Measurements from ENCODE around the gene TRPM4. TPM values are rescaled to one million over a fixed set of nuclear protein-coding genes. Genes with fewer than 3 reads are reported as not detected.

The TRPM4 gene
- total and polyA plus RNA-seq, 4 experiments from 2014 or later, result 0.41 TPM; not detected in 3

- Histone ChIP-seq H3K4me1 (ENCODE audit: insufficient read depth, low read length) (peaks cover 8% of the 10 kb centered on the region), H3K27me3 (ENCODE audit: insufficient read depth, low read length) (no peaks in the 10 kb centered on the region), H3K27ac (ENCODE audit: low read depth, low read length) (no peak overlapping the region), H3K36me3 (ENCODE audit: insufficient read depth, low read length) (no peaks in the 10 kb centered on the region), H3K4me3 (ENCODE audit: low read length in 2 of 2) (no peak overlapping the region), H3K9me3 (ENCODE audit: control insufficient read depth in 1 of 2, low read length in 2 of 2) (no peaks in the 10 kb centered on the region)
- ChIA-PET POLR2A (ENCODE audit: partially characterized antibody) (no interaction called here), CTCF (ENCODE audit: partially characterized antibody) (interaction anchor here (0.9 to 3.1 kb wide), 16 partner anchors 12 to 456 kb away, joined by 3 to 21 read pairs (median 4); partner anchors contain the start of genes CD37, FLT3LG and KASH5)
- intact Hi-C loops (cut with micrococcal nuclease), result no loop called here
- Mint-ChIP-seq H3K4me1 (peaks cover 4 to 9% (median 5%) of the 10 kb centered on the region in 4 donors), H3K36me3 (no peaks in the 10 kb centered on the region), H3K27me3 (peaks cover 6% of the 10 kb centered on the region in 2 donors), H3K27ac (peak overlapping the region in 1 of 7 donors; percentile 73), H3K4me3 (no peak overlapping the region), H3K9me3 (no peaks in the 10 kb centered on the region)
- no peak for DNase-seq
Measured at GRCh38 chr19:49224879-49225278, 67.3 kb downstream of the TRPM4 start.

DNA sequence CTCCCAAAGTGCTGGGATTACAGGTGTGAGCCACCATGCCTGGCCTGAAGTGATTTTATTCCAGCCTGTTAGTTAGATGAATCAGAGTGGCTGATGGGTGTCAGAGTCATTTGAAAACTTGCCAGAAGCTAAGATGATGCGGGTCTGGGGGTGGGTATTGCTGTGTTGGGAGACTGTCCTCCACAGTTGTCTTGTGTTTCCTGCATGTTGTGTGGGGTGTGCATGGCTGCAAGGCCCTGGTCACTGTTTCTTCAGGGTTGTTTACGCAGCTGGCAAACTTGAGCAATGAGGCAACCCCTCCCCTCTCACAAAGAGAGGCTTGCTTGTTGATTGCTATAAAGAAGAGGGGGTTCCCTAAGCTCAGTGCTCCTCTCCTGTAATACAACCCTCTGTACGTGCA is 71.8 kb downstream of the TRPM4 start:
- H3K27ac ChIP-seq (ENCODE audit: low read depth, low read length), result no peak overlapping the region
- peaks cover 28% of the 10 kb centered on the region for H3K4me1 ChIP-seq (ENCODE audit: insufficient read depth, low read length)
- CTCF ChIA-PET (ENCODE audit: partially characterized antibody), result no interaction called here
- Mint-ChIP-seq H3K4me1 (peaks cover 12 to 38% (median 18%) of the 10 kb centered on the region in 4 donors), H3K27me3 (peaks cover 2 to 6% of the 10 kb centered on the region in 2 donors), H3K4me3 (peak overlapping the region in 1 of 8 donors; percentile 1), H3K36me3 (no peaks in the 10 kb centered on the region), H3K9me3 (peaks cover 0 to 2% (median 0%) of the 10 kb centered on the region in 8 donors), H3K27ac (peak overlapping the region in 1 of 7 donors; percentile 18)
- H3K9me3 ChIP-seq (ENCODE audit: control insufficient read depth in 1 of 2, low read length in 2 of 2), result no peaks in the 10 kb centered on the region
- H3K4me3 ChIP-seq (ENCODE audit: low read length in 2 of 2), result no peak overlapping the region
- POLR2A ChIA-PET (ENCODE audit: partially characterized antibody), result no interaction called here
- intact Hi-C loops (cut with micrococcal nuclease), result no loop called here
- H3K36me3 ChIP-seq (ENCODE audit: insufficient read depth, low read length), result no peaks in the 10 kb centered on the region
- no peak for DNase-seq
- no peaks in the 10 kb centered on the region for H3K27me3 ChIP-seq (ENCODE audit: insufficient read depth, low read length)

- Histone ChIP-seq H3K4me1 (ENCODE audit: insufficient read depth, low read length) (peaks cover 21% of the 10 kb centered on the region), H3K27me3 (ENCODE audit: insufficient read depth, low read length) (no peaks in the 10 kb centered on the region), H3K36me3 (ENCODE audit: insufficient read depth, low read length) (no peaks in the 10 kb centered on the region), H3K9me3 (ENCODE audit: control insufficient read depth in 1 of 2, low read length in 2 of 2) (no peaks in the 10 kb centered on the region), H3K27ac (ENCODE audit: low read depth, low read length) (no peak overlapping the region), H3K4me3 (ENCODE audit: low read length in 2 of 2) (no peak overlapping the region)
- Mint-ChIP-seq H3K27me3 (no peaks in the 10 kb centered on the region), H3K4me1 (peaks cover 8 to 32% (median 13%) of the 10 kb centered on the region in 4 donors), H3K9me3 (peaks cover 0 to 2% (median 0%) of the 10 kb centered on the region in 8 donors), H3K4me3 (peak overlapping the region in 7 of 8 donors; percentile 32 to 75 (median 66)), H3K36me3 (no peaks in the 10 kb centered on the region), H3K27ac (peak overlapping the region in 6 of 7 donors; percentile 10 to 89 (median 61))
- POLR2A ChIA-PET (ENCODE audit: partially characterized antibody), result no interaction called here
- intact Hi-C loops (cut with micrococcal nuclease), result no loop called here
- DNase-seq, result peak in 4 of 5 donors; percentile 18 to 30 (median 23)
- CTCF ChIA-PET (ENCODE audit: partially characterized antibody), result no interaction called here
Measured at GRCh38 chr19:49231389-49231788, 73.8 kb downstream of the TRPM4 start.

- no peak overlapping the region for H3K4me3 ChIP-seq (ENCODE audit: low read length in 2 of 2)
- peak in 1 of 5 donors; percentile 6 for DNase-seq
- Mint-ChIP-seq H3K36me3 (no peaks in the 10 kb centered on the region), H3K9me3 (peaks cover 0 to 2% (median 0%) of the 10 kb centered on the region in 8 donors), H3K4me3 (peak overlapping the region in 7 of 8 donors; percentile 32 to 75 (median 66)), H3K4me1 (peaks cover 8 to 30% (median 13%) of the 10 kb centered on the region in 4 donors), H3K27me3 (no peaks in the 10 kb centered on the region), H3K27ac (peak overlapping the region; percentile 10 to 89 (median 71))
- no peak overlapping the region for H3K27ac ChIP-seq (ENCODE audit: low read depth, low read length)
- intact Hi-C loops (cut with micrococcal nuclease), result no loop called here
- POLR2A ChIA-PET (ENCODE audit: partially characterized antibody), result no interaction called here
- H3K36me3 ChIP-seq (ENCODE audit: insufficient read depth, low read length), result no peaks in the 10 kb centered on the region
- H3K27me3 ChIP-seq (ENCODE audit: insufficient read depth, low read length), result no peaks in the 10 kb centered on the region
- CTCF ChIA-PET (ENCODE audit: partially characterized antibody), result interaction anchor here (0.9 to 1.6 kb wide), 2 partner anchors 10 to 96 kb away, joined by 3 to 4 read pairs; no protein-coding TSS in a partner anchor
- H3K9me3 ChIP-seq (ENCODE audit: control insufficient read depth in 1 of 2, low read length in 2 of 2), result no peaks in the 10 kb centered on the region
- peaks cover 19% of the 10 kb centered on the region for H3K4me1 ChIP-seq (ENCODE audit: insufficient read depth, low read length)
Measured at GRCh38 chr19:49231804-49232203, 74.2 kb downstream of the TRPM4 start.

GRCh38 chr19:49233163-49233562 is 75.6 kb downstream of the TRPM4 start:
- H3K27me3 ChIP-seq (ENCODE audit: insufficient read depth, low read length), result no peaks in the 10 kb centered on the region
- Mint-ChIP-seq H3K9me3 (peaks cover 0 to 2% (median 0%) of the 10 kb centered on the region in 8 donors), H3K4me3 (peak overlapping the region in 1 of 8 donors; percentile 29), H3K27me3 (no peaks in the 10 kb centered on the region), H3K27ac (peak overlapping the region in 3 of 7 donors; percentile 50 to 73 (median 72)), H3K36me3 (no peaks in the 10 kb centered on the region), H3K4me1 (peaks cover 8 to 30% (median 13%) of the 10 kb centered on the region in 4 donors)
- CTCF ChIA-PET (ENCODE audit: partially characterized antibody), result interaction anchor here (1.6 kb wide), 1 partner anchor 94 kb away, joined by 3 read pairs; no protein-coding TSS in a partner anchor
- peaks cover 19% of the 10 kb centered on the region for H3K4me1 ChIP-seq (ENCODE audit: insufficient read depth, low read length)
- H3K36me3 ChIP-seq (ENCODE audit: insufficient read depth, low read length), result no peaks in the 10 kb centered on the region
- no peak overlapping the region for H3K4me3 ChIP-seq (ENCODE audit: low read length in 2 of 2)
- POLR2A ChIA-PET (ENCODE audit: partially characterized antibody), result interaction anchor here (0.7 kb wide), 1 partner anchor 358 kb away, joined by 5 read pairs; no protein-coding TSS in a partner anchor
- H3K9me3 ChIP-seq (ENCODE audit: control insufficient read depth in 1 of 2, low read length in 2 of 2), result no peaks in the 10 kb centered on the region
- no peak for DNase-seq
- no peak overlapping the region for H3K27ac ChIP-seq (ENCODE audit: low read depth, low read length)
- intact Hi-C loops (cut with micrococcal nuclease), result no loop called here

GRCh38 chr19:49241769-49242168 is 84.2 kb downstream of the TRPM4 start:
- intact Hi-C loops (cut with micrococcal nuclease), result no loop called here

DNA sequence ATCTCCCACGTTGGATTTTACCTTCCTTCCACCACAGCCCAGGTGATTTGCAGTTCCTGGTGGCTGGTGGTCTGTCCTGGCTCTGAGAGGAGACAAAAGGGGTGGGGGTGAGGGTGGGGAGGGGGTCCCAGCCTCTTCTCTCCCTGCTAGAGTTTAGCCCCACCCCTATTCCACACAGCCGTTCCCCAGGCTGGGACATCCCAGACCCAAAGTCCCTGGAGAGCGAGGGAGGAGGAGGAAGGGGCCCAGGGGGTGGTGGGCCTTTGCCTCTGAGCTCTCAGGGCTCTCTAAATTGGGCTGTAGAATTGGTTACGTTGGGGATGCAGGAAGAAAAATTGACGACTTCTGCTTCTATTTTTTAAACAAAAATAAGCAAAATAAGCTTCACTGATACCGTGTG is 85.5 kb downstream of the TRPM4 start:
- H3K4me1 ChIP-seq (ENCODE audit: insufficient read depth, low read length), result no peaks in the 10 kb centered on the region
- H3K27ac ChIP-seq (ENCODE audit: low read depth, low read length), result no peak overlapping the region
- H3K4me1 Mint-ChIP-seq, result no peaks in the 10 kb centered on the region
- no peaks in the 10 kb centered on the region for H3K27me3 ChIP-seq (ENCODE audit: insufficient read depth, low read length)
- H3K4me3 Mint-ChIP-seq, result no peak overlapping the region
- H3K4me3 ChIP-seq (ENCODE audit: low read length in 2 of 2), result no peak overlapping the region
- H3K9me3 ChIP-seq (ENCODE audit: control insufficient read depth in 1 of 2, low read length in 2 of 2), result no peaks in the 10 kb centered on the region
- peaks cover 0 to 1% (median 0%) of the 10 kb centered on the region in 8 donors for H3K9me3 Mint-ChIP-seq
- intact Hi-C loops (cut with micrococcal nuclease), result no loop called here
- no peaks in the 10 kb centered on the region for H3K36me3 Mint-ChIP-seq
- H3K27me3 Mint-ChIP-seq, result peaks cover 0 to 3% of the 10 kb centered on the region in 2 donors
- no peaks in the 10 kb centered on the region for H3K36me3 ChIP-seq (ENCODE audit: insufficient read depth, low read length)
- no peak for DNase-seq
- H3K27ac Mint-ChIP-seq, result no peak overlapping the region
- ChIA-PET CTCF (ENCODE audit: partially characterized antibody) (interaction anchor here (1.2 to 1.4 kb wide), 2 partner anchors 8 to 85 kb away, joined by 3 read pairs; no protein-coding TSS in a partner anchor), POLR2A (ENCODE audit: partially characterized antibody) (no interaction called here)

More at GRCh38 chr19:49241769-49242168, 84.2 kb downstream of the TRPM4 start:
- no peak overlapping the region for H3K27ac Mint-ChIP-seq
- no peak overlapping the region for H3K4me3 Mint-ChIP-seq
- Histone ChIP-seq H3K27ac (ENCODE audit: low read depth, low read length) (no peak overlapping the region), H3K9me3 (ENCODE audit: control insufficient read depth in 1 of 2, low read length in 2 of 2) (no peaks in the 10 kb centered on the region), H3K4me1 (ENCODE audit: insufficient read depth, low read length) (no peaks in the 10 kb centered on the region), H3K4me3 (ENCODE audit: low read length in 2 of 2) (no peak overlapping the region), H3K27me3 (ENCODE audit: insufficient read depth, low read length) (no peaks in the 10 kb centered on the region), H3K36me3 (ENCODE audit: insufficient read depth, low read length) (no peaks in the 10 kb centered on the region)
- no peaks in the 10 kb centered on the region for H3K4me1 Mint-ChIP-seq
- H3K36me3 Mint-ChIP-seq, result no peaks in the 10 kb centered on the region
- ChIA-PET CTCF (ENCODE audit: partially characterized antibody) (interaction anchor here (2.2 kb wide), 1 partner anchor 16 kb away, joined by 5 read pairs; no protein-coding TSS in a partner anchor), POLR2A (ENCODE audit: partially characterized antibody) (no interaction called here)
- peaks cover 0 to 3% of the 10 kb centered on the region in 2 donors for H3K27me3 Mint-ChIP-seq
- H3K9me3 Mint-ChIP-seq, result peaks cover 0 to 2% (median 0%) of the 10 kb centered on the region in 8 donors
- no peak for DNase-seq
